GM19023 (cell line): ENCODE results near the gene SMC6.

Experiments
- ATAC-seq: cut with Tn5 transposase; IDR thresholded peaks from one replicate; pipeline ENCODE4 v1.9.1; 2021; ENCODE audit warnings: mild to moderate bottlenecking, moderate library complexity; ENCODE audit not compliant: unreplicated experiment

Gene SMC6, protein sequence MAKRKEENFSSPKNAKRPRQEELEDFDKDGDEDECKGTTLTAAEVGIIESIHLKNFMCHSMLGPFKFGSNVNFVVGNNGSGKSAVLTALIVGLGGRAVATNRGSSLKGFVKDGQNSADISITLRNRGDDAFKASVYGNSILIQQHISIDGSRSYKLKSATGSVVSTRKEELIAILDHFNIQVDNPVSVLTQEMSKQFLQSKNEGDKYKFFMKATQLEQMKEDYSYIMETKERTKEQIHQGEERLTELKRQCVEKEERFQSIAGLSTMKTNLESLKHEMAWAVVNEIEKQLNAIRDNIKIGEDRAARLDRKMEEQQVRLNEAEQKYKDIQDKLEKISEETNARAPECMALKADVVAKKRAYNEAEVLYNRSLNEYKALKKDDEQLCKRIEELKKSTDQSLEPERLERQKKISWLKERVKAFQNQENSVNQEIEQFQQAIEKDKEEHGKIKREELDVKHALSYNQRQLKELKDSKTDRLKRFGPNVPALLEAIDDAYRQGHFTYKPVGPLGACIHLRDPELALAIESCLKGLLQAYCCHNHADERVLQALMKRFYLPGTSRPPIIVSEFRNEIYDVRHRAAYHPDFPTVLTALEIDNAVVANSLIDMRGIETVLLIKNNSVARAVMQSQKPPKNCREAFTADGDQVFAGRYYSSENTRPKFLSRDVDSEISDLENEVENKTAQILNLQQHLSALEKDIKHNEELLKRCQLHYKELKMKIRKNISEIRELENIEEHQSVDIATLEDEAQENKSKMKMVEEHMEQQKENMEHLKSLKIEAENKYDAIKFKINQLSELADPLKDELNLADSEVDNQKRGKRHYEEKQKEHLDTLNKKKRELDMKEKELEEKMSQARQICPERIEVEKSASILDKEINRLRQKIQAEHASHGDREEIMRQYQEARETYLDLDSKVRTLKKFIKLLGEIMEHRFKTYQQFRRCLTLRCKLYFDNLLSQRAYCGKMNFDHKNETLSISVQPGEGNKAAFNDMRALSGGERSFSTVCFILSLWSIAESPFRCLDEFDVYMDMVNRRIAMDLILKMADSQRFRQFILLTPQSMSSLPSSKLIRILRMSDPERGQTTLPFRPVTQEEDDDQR

DNA sequence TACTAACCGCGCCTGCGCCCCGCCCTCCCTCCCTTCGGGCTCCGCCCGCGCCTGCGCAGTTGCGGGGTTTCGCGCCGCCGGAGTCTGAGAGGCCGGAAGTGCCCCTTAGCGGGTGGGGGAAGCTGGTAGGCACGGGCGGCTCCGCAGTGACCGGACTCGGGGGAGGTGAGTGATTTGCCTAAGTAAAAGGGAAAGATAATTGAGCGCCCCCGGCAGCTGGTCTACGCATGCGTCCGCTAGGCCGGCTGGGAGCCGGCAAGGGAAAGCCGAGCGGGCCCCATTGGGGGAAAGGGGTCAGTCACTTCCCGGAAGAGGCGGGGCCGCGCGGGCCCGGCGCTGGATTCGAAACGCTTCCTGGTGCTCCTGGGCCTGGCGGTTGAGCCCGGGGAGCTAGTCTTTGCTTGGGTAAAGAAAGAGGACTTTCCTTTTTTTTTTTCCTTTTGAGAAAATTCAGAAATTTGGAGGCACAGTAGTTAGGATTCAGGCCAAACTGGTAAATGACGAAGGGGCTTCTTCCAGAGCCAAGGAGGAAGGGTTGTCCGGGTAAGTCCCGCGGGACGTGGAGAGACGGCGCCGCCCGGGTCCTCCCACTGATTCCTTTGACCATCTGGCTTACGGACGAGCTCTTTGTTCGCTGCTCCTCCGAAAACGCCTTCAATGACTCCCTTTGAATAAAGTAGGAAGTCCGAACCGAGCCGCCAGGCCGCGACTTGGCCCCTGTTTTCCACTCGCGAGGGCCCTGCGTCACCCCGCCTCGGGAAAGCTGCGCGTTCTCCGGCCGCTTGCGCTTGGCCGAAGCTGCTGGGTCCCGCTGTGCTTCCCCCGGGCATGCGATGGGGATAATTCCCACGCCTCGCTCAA lies at the start of gene SMC6, which contains the start of gene GEN1:
Gene SMC6 (minus strand): TSS at position 8 of the 861 bp plus-strand sequence. CDS start 7,864 bp downstream, outside the sequence.
Gene GEN1 (plus strand): TSS at position 336 of the 861 bp plus-strand sequence. CDS start 5,806 bp downstream, outside the sequence.
- ATAC-seq = peak; percentile 73

DNA sequence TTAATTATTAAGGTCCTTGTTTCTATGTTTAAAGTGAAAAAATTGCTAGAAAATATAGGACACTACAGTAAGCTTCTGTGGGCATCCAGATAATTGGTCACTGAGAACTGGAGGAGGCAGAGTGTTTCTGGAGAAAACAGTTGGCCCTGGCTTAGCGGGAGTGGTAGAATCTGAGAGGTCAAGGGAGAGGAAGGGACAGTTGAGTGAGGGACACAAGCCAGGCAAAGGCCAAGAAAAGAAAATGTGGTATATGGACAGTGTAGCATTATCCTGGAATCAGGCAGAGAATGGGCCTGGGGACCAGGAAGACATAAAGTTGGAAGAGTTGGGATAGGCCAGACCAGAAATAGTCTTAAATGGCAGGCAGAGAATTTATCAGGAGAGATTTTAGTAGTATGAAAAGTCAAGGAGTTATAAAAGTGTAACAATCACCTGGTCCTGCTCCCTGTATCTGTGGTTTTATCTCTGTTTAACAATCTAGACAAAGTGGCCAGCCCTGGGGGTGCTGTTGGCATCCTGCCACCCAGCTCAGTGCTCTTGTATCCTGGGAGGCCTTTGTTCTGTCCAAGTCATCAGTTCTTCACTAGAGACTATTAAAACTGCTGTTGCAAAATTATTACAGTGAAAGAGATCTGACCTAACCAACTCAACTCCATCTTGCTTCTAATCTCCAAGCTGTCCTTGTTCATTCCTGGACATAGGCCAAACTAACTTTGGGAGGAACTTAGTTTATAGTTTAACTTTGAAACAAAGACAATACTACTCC lies 47.3 kb upstream of the SMC6 start:
- no peak for ATAC-seq

DNA sequence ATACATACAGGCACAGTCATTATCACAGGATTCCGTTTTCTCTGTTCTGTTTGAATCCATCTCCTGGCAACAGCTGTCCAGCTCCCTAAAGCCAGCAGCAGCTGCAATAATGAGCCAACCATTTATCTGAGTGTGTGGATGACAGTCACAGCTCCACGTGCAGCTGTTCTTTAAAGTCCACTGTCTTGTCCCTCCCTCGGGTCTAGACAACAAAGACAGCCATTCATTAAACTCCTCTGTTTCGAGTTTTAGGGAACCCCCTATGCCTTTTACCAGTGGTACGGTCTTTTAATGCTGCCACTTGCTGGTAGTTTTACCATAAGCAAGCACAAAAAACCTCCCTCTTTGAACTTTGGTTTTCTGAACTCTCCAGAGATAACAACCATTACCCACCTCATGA lies 46.6 kb upstream of the SMC6 start:
- peak; percentile 45 for ATAC-seq

DNA sequence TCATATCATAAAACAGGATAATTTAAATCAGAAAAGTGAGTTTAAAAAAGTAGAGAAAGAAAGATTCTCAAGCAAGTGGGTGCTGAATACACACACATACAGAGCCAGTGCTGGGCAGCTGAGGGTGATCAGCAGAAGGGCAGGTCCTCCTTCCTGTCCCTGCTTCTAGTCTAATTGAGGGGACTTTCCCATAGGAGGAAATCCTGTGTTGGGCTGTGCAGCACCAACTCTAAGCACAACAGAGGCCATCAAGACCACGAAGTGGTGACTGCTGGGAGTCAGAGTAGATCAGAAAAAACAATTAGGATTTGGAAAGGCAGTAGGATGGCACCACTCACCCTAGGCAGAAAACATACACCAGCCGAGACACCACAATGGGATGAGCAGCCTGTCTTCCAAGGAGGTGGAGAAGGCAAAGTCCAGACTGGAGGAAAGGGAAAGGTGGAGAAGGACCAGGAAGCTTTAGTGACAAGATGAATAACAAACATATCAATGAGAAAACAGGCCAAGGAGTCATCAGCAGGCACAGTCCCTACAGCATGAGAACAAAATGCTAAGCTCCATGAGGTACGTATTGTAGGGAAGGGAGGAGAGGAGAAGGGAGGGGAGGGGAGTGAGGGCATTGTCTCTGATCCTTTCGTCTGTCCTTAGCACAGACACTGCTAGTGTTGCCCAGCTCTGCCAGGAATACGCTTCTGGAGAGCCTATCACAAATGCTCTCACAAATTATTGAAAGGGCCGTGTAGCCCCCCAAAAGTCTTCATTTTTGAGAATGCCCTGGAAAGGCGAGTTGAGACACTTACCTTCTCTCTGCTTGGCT lies 45.9 kb upstream of the SMC6 start:
- ATAC-seq = no peak

DNA sequence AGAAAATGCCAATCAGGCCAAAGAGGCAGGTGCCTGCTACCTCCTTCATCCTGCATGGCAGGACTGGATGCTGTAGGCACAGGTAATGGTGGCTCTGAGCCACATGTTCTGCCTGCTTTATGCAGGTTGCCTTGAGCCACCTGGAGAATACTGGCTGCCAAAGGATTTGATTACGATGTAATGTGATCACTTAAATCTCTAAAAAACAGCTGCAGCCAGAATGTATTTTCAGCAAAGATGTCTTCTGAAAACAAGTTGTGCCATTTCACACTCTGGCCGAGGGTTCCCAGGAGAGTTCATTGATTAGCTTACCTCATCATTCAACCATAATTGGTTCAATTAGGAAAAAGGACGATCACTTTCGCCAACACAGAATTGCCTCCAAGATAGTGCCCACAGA lies 44.7 kb upstream of the SMC6 start:
- no peak for ATAC-seq

DNA sequence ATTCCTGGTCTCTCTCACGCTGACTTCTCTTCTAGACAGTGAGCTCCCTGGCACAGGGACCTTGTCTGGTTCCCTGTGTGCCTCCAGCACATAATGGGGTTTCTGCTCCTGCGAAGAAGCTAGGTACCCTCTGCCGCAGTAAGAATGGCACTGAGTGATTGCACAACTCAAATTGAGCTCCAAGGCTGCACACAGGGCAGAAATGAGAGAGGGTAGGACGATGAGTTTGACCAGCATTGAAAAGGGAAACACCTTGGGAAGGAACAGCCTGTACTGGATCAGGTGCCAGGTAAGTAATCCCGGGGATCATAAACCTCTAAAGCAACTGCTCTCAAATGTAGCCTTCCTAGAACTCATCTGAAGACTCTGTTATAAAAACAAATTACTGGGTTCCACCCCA lies 41.7 kb upstream of the SMC6 start:
- no peak for ATAC-seq

DNA sequence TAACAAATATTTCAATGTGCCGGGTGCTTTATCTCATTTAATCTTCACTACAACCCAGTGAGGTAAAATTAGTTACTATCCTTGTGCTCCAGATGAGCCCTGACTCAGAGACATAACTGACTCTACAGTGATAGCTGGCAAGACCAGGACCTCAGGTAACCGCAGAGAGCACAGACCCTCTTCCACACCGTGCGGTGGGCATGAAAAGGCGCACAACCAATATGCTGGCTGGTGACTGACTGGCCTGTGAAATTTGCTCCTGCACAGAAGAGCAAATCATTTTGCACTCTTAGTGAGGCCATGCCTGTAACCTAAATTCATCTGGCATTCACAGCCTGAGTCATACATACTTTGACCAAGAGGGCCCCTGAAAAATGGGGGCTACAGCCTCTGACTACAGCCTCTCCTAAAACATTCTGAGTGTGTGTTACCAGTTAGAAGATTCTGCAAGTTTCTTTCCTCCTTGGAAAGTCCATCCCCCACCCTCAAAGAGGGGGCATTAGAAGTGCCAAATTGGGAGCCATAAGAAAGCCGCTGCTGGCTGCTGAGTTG lies 40.3 kb upstream of the SMC6 start:
- no peak for ATAC-seq

DNA sequence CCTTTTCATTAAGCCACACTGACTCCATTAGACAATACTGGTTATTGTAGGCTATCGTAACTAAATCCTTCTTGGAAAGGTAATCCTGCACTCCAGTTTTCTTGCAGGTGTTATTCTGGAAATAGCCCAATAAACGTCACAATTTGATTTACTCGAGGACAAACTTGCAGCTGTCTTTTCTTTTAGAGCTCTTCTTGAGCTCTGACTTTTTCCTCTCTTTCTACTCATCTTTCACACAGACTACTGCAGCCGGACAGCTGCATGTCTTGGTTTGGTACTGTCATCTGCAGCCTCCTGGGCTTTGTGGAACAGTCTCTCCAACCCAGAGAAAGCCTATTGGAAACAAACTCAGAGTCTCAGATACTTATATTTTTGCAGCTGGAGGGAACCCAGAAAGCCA lies 39.7 kb upstream of the SMC6 start:
- no peak for ATAC-seq

DNA sequence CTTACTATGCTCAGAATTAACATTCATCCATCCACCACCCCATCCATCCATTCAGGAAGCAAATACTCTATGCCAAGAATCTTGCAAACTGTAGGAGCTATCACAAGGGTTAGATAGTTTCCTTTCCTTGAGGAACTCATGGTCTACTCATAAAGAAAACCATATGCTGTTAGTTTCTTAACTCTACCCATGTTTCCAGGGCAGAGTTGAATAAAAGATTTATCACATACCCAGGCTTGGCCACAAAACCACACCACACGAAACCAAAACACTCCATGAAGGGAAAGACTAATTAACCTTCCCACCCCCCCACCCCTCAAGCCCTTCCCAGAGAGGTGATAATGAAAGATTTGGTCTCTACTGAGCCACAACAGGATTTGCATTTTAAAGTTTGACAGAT lies 38.9 kb upstream of the SMC6 start:
- no peak for ATAC-seq

DNA sequence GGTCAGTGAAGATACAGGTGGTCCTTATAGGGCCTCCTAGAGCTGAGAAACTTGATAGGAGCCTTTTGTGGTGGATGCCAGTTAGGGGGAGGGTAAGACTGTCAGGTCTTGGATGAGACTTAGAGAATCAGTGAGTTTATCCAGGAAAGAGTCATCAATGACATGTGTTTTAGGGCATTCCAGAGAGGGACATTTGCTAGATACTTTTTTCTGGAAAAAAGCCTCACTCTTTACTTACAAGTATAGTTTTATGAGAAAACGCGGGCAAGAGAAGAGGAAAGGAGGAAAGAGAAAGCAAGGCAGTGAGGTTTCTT lies 38.2 kb upstream of the SMC6 start:
- ATAC-seq = no peak

DNA sequence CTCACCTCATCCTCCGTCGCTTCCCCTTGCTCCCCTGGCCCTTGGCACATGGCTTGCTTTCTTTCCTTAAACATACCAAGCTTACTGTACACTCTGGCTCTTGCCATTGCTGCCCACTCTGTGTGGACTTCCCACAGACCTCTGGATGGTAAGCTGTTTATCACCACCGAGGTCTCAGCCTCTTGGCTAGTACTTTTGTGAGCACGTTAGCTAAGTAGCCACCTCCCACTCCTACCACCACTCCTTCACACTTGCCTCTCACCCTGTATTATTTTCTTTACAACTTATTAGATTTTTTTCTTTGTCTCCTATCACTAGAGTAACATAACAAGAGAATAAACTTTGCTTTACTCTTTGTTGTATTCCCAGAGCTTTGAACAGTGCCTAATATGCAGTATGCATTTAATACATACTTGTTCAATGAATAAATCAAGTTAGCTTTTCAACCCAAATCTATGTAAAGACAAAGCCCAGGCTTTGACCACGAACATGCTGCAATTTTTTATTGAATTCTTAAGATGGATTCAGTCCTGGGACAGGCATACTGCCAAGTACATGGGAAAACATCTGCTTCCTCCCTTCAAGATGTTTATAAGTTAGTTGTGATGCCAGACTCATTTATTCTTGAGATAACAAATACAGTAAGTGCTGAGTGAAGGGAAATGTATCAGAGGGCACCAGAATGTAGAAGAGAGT lies 37.7 kb upstream of the SMC6 start:
- no peak for ATAC-seq

DNA sequence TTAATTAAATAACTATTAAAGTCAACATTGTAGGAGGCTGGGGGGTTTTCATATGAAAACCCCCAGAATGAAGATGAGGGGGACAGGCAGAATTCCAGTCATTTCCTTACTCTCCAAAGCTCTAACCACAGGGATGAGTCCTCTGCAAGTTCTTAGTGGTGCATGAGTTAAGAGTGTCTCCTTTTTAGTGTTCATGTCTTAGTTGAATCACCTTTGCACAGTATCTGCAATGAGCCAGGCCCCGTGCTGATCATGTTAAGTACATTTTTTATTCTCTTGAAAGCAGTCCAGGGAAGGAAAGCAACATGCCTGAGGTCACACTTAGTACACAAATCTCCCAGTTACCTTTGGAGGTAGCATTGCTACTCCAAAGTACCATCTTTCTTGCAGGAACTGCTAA lies 36.9 kb upstream of the SMC6 start:
- no peak for ATAC-seq

DNA sequence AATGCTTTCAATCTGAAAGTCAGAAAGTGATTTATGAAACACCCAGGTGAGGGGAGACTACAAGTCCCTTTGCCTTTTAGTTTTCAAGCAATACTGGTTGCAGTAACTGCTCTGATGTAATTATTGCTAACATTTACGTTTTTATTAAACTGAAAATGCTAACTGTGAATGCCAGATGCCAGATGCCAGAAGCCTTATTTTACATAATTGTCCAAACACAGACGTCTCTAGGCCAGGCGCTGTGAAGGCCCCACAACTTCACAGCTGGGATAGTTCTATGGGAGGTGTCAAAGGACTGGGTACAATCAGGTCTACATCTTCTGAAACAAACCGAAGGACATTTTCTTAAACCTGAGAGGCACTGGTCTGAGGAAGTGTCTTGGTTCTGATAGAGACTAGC lies 35.2 kb upstream of the SMC6 start:
- ATAC-seq = no peak

DNA sequence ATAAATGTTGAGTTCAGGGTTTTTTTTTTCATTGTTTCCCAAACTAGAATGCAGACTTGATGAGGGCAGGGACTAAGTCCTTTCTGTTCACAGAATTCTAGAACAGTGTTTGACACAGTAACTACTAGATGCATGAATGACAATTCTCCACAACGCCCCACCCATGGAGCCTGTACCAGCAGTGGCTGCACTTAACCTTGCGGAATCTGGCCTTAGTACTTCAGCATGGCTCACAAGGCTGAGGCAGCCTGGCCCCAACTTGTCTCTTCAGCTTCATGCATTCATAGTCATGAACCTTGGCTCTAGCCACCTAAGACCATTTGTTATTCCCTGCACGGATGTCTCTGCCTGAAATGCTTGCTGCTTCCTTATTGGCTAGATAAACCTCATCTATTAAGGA lies 33.1 kb upstream of the SMC6 start:
- no peak for ATAC-seq

DNA sequence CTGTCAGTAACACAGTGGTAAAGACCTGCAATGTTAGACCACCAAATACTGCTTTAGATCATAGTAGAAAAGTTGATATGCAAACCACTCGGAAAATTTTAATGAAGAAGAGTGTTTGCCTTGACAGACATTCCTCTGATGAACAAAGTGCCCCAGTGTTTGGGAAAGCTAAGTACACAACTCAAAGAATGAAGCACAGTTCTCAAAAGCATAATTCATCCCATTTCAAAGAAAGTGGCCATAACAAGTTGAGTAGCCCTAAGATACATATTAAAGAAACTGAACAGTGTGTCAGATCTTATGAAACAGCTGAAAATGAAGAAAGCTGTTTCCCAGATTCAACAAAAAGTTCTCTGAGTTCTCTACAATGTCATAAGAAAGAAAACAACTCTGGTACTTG lies 27.9 kb upstream of the SMC6 start:
- ATAC-seq = no peak

DNA sequence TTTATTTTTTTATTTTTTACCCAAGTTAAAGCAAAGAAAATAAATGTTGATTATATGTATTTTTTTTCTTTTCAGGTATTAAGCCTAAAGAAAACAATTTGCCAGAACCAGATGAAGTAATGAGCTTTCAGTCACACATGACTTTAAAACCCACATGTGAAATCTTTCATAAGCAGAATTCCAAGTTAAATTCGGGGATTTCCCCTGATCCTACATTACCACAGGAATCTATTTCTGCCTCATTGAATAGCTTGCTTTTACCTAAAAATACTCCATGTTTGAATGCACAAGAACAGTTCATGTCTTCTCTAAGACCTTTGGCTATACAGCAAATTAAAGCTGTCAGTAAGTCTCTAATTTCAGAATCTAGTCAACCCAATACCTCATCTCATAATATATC lies 26.9 kb upstream of the SMC6 start:
- no peak for ATAC-seq

DNA sequence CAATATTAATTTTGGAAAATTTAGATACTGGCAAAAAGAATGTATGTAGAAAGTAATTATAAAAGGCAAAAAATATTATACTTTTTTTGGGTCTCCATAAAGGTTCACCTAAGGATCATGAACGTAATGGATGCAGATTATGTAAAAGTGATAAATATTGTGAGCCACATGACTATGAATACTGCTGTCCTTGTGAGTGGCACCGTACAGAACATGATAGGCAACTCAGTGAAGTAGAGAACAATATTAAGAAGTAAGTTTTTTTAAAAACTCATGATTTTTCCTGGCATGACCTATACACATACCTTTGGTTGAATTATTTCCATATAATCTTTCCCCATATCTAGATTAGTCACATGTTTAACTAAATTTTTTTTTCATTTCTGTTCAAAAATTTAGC lies 18.9 kb upstream of the SMC6 start:
- no peak for ATAC-seq

DNA sequence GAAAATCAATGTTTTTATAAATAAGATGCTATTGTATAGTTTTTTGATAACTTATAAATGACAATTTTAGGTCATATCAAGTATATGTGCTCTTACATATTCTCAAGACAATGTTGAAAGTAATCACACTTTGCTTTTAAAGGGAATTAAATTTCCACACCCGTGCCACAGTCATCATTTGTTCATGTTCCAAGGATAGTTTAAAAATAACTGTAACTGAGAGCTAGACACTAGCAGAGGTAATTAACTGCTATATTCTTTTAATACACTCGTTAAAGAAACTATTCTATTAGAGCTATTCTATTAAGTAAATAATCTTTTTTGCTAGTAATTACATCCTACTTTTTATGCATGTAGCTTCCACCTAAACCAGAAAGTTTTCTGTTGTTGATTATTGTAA lies 18.3 kb upstream of the SMC6 start:
- no peak for ATAC-seq
